ENCODE results near the gene BEST4. TPM values are rescaled to one million over a fixed set of nuclear protein-coding genes. Genes with fewer than 3 reads are reported as not detected.

Gene BEST4
- total and polyA plus RNA-seq, 2 donors (not counting 1 experiment from before 2014, with no cell fraction given) = 0.30 to 1.3 TPM

- POLR2A ChIA-PET = interaction anchor here (0.6 to 4.3 kb wide), 6 partner anchors 7 to 496 kb away, joined by 3 to 59 read pairs (median 12); partner anchors contain the start of gene PLK3
- H4K20me1 ChIP-seq (ENCODE audit: control insufficient read depth, insufficient read depth, low read length, poor library complexity, severe bottlenecking) = no peaks in the 10 kb centered on the region
- H3K4me1 Mint-ChIP-seq = peaks cover 66% of the 10 kb centered on the region
- no peaks in the 10 kb centered on the region for H3K9me3 Mint-ChIP-seq (ENCODE audit: insufficient read depth)
- WGBS (ENCODE audit: insufficient coverage) = 13% methylated on average over 15 of the region's 16 CpGs
- H2AFZ ChIP-seq (ENCODE audit: insufficient read depth, low read depth, low read length, poor library complexity, severe bottlenecking) = peak overlapping the region; percentile 30
- H3K36me3 ChIP-seq (replicated peaks in 1 of 2; ENCODE audit: control extremely low read depth in 1 of 2, control insufficient read depth in 1 of 2, extremely low read depth in 1 of 2, insufficient read depth in 2 of 2, low read length in 1 of 2) = peaks cover 0 to 20% of the 10 kb centered on the region in 2 experiments
- peak; percentile 58 for ATAC-seq (ENCODE audit: low read depth)
- TF ChIP-seq EZH2 (IDR thresholded peaks at IDR 0.05; ENCODE audit: borderline replicate concordance, insufficient read depth, low read depth, low read length, poor library complexity, severe bottlenecking) (no peak), CTCF (IDR thresholded peaks at IDR 0.05) (no peak)
- H3K27ac Mint-ChIP-seq = peak overlapping the region; percentile 99
- peaks cover 0 to 3% (median 0%) of the 10 kb centered on the region in 3 donors for H3K9me3 ChIP-seq (ENCODE audit: control extremely low read depth in 1 of 3, control insufficient read depth in 2 of 3, insufficient read depth in 1 of 3, low read length in 2 of 3)
- H3K4me3 ChIP-seq (ENCODE audit: control extremely low read depth in 1 of 5, extremely low read depth in 1 of 5, insufficient read depth in 1 of 5, low read depth in 2 of 5, low read length in 4 of 5) = peak overlapping the region in 1 of 5 experiments; percentile 10
- H3K4me2 ChIP-seq (replicated peaks; ENCODE audit: low read depth, low read length, poor library complexity, severe bottlenecking) = peak overlapping the region; percentile 68
- peaks cover 44 to 59% of the 10 kb centered on the region in 2 donors for H3K4me1 ChIP-seq (ENCODE audit: control insufficient read depth in 2 of 2, insufficient read depth in 2 of 2, low read length in 2 of 2)
- H3K79me2 ChIP-seq (ENCODE audit: control insufficient read depth, insufficient read depth, low read length) = no peaks in the 10 kb centered on the region
- H3K27me3 ChIP-seq (replicated peaks in 1 of 4; ENCODE audit: control extremely low read depth in 1 of 4, control insufficient read depth in 3 of 4, insufficient read depth in 4 of 4, low read length in 3 of 4) = no peaks in the 10 kb centered on the region
- intact Hi-C loops (cut with micrococcal nuclease) = no loop called here
- peak overlapping the region; percentile 7 for H3K9ac ChIP-seq (ENCODE audit: low read length)
- peak overlapping the region; percentile 66 for H3K4me3 Mint-ChIP-seq
- peak overlapping the region; percentile 91 to 95 for H3K27ac ChIP-seq (ENCODE audit: low read length in 2 of 2)
- H3K27me3 Mint-ChIP-seq = no peaks in the 10 kb centered on the region
- DNase-seq = peak; percentile 87
- CTCF ChIA-PET = interaction anchor here (1.7 to 3.9 kb wide), 5 partner anchors 8 to 496 kb away, joined by 6 to 40 read pairs (median 8); partner anchors contain the start of gene PLK3
Measured at GRCh38 chr1:44807364-44808062, 19.5 kb upstream of the BEST4 start.
